Hematopoietic multipotent progenitor cell treated with erythropoietin and hydrocortisone succinate and interleukin-3 and kit ligand, for 4 days (in vitro differentiated cells): Measurements from ENCODE around the gene S100P.
A peak's percentile ranks its signal among the peaks of the same experiment; 100 is the strongest.
"Not testable (repeated sequence)": the region's sequence is repeated elsewhere in the genome, so short reads cannot be mapped to it uniquely, and the experiment has no call there.

ENCODE experiments used
- DNase-seq: peaks from one replicate; pipeline ENCODE4 v3.0.0-alpha.2; 2015

S100P gene

GRCh38 chr4:6699903-6700302 is 6.2 kb downstream of the S100P start:
- DNase-seq, result no peak

GRCh38 chr4:6701371-6701770 is 7.7 kb downstream of the S100P start:
- peak; percentile 51 for DNase-seq

DNA sequence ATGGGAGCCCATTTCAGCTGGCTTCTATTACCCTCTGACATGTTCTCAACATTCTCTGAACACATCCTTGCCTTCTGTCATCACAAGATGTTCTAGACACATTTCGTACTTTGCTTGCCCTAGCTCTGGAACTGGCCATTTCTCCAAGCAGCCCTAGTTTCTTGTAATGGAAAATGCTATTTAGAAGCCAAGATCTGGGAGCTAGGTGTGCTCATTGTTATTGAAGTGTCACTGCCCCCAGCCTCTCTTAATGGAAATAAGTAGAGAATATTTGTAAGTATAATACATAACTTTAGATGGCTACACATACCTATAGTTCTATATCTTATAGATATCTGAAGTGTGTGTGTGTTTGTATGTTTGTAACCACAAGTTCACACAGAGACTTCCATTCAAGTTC is 9.1 kb downstream of the S100P start:
- DNase-seq, result no peak

GRCh38 chr4:6703786-6704185 is 10.1 kb downstream of the S100P start:
- no peak for DNase-seq

DNA sequence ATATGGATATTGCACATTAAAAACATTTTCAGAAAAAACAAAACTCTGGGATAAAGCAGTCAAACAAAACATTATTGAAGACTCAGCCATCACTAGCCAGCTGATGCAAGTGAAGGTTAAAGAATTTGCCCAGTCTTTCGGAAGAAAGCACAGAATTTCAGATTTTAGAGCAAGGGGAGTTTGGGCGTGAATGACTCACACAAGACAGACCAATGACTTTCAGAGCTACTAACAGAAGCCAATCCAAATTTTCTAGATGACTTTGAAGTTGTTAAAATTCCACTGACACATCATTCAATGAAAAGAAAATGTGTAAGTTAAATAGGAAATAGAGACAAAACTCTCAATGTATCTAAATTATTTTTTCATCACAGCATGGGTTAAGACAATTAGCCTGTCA is 12.0 kb downstream of the S100P start:
- no peak for DNase-seq

GRCh38 chr4:6706173-6706572 is 12.5 kb downstream of the S100P start:
- DNase-seq, result no peak

- peak; percentile 99 for DNase-seq
Observed at GRCh38 chr4:6709230-6710114, 15.8 kb downstream of the S100P start, which contains the start of gene MRFAP1L1. TSS of gene MRFAP1L1 (minus strand) at chr4:6709865. CDS start at chr4:6709629, 236 bp downstream.

- DNase-seq, result no peak
Observed at GRCh38 chr4:6710282-6710681, 16.6 kb downstream of the S100P start.

- no peak for DNase-seq
Observed at GRCh38 chr4:6710996-6711395, 17.3 kb downstream of the S100P start.

DNA sequence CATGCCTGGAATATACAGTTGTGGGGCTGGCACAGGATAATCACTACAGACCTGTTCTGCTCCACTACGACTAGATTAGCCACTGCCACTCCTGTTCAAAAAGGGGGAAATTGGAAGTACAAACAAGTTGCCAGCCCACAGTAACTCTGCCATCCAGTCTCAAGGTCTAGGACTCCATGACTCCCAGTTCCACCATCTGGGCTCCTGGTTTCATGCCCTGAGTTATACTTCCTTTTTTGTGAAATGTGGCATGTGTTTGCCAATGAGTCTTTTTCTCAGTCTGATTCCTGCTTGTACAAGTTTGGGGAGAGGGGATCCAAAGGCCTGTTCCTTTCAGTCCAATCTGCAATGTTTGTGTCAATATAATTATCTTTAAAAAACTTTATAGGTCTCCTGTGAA is 21.3 kb downstream of the S100P start:
- DNase-seq, result no peak

DNA sequence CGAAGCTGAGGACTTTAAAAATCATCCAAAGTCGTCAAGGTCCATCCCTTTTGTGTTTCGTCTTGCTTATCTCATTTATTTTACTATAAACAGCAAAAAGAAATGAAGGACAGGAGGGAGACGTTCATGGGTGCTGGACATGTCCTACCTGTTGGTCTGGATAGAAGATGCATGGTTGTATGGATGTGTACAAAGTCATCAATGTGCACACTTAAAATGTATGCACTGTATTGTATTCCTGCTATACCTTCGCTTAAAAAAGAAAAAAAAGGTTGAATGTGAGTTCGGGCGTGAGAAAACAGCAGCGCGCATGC is 22.0 kb downstream of the S100P start:
- DNase-seq, result no peak

- DNase-seq, result peak; percentile 96
Observed at GRCh38 chr4:6716018-6716911, 22.6 kb downstream of the S100P start, which contains the start of gene BLOC1S4. TSS of gene BLOC1S4 (plus strand) at chr4:6716174. CDS start at chr4:6716210, 36 bp downstream.

DNA sequence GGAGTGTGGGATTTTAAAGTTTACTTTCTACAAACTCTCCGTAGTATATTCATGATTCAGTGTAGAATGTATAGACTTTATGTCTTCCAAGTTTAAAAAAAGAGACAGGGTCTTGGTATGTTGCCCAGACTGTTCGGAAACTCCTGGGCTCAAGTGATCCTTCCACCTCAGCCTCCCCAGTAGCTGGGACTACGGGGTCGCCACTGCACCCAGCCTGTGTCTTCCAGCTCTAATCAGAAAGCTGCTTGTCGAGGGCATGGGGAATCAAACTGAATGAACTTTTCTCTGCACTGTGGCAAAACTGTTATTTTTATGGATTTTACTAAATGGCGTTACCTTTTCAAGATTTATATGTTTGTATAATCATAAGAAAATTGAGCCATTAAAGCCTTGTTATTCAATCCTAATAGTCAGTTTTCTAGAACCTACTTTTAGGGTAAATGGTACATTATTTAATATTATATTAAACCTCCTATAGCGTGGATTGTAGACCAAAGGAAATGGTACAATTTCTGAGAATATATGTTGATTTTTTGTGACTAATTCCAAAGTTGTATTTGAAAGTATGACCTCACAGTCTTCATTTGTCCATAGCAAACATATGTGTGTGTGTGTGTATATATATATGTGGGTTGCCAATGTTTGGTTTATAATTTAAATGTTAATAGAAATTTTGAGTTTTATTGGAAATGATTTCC is 23.4 kb downstream of the S100P start:
- DNase-seq, result no peak

- no peak for DNase-seq
Observed at GRCh38 chr4:6718932-6719610, 25.4 kb downstream of the S100P start.

DNA sequence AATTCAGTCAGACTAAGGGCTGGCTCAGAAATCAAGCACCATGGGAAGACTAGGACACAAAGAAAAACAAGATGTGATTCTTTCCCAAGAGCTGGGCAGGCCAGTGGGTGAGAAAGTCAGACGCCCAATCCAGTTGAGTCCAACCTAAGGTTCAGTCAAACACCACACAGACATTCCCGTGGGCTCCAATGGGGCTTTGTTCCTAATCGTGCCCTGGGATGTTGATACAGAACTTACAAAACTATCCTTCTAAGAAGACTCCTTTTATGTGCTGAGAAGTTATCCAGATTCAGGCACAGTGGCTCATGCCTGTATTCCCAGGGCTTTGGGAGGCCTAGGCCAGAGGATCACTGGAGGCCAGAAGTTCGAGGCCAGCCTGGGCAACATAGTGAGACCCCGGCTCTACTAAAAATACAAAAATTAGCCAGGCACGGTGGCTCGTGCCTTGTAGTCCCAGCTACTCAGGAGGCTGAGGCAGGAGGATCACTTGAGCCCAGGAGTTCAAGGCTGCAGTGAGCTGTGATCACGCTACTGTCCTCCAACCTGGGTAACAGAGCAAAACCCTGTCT is 26.0 kb downstream of the S100P start:
- no peak for DNase-seq

GRCh38 chr4:6720202-6720699 is 26.6 kb downstream of the S100P start:
- DNase-seq, result peak; percentile 88

- DNase-seq, result no peak
Observed at GRCh38 chr4:6721121-6721520, 27.4 kb downstream of the S100P start.

DNA sequence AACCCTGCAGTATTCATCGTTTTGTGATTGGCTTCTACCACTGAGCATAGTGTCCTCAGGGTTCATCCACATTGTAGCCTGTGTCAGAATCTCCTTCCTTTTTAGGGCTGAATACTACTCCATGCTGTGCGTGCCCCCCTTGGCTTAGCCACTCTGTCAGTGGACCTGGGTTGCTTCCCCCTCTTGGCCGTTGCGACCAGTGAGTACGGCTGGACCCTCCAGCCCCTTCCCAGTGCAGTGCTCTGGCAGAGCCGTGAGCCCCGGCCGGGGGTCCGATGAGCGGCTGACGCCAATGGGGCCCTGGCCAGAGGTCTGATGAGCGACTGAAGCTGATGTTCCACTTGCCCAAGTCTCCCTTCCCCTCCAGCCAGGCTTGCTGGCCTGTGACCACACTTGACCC is 29.2 kb downstream of the S100P start:
- no peak for DNase-seq

DNA sequence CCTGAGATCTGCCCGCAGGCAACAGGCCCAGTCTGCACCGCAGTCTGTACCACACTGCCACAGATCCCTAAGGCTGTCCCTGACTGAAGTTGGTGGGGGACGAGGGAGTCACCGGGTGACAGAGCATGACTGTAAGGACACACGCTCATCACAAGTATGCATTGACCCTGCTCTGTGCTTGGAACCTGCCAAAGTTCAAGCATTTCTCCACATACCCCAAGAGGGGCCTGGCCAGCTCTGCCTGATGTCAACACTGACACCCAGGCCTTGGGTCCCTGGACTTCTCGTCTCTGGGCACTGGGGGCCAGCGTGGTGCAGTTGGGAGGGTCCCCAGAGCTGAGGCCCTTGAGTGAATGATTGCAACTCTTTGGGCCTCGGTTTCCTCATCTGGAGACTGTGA is 30.2 kb downstream of the S100P start:
- no peak for DNase-seq

DNA sequence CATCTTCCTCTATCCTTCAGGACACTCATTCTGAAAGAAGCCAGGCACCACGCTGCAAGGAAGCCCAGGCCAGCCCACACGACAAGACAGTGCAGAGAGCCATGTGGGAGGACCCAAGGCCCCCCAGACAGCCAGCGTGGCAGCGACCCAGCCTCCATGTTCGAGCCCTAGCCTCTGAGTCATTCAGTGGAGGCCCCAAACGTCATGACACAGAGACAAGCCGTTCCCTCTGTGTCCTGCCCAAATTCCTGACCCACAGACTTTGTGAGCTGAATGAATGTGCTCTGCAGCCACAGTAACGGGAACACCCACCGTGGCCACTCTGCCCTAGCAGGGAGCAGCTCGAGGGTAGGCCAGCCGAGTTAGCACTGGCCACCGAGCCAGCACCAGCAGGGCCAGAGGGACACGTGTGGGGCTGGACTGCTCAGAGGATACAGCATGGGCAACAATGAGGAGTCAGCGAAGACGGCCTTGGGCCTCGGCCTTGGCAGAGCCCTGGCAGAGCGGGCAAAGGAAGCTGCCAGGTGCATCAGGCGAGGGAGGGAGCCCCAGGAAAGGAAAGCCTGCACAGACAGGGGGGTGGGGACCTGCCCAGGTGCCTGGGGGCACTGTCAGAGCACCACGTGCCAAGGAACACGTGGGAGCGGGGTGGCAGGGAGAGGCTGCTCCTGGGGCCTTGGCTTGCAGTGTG is 30.9 kb downstream of the S100P start:
- no peak for DNase-seq

DNA sequence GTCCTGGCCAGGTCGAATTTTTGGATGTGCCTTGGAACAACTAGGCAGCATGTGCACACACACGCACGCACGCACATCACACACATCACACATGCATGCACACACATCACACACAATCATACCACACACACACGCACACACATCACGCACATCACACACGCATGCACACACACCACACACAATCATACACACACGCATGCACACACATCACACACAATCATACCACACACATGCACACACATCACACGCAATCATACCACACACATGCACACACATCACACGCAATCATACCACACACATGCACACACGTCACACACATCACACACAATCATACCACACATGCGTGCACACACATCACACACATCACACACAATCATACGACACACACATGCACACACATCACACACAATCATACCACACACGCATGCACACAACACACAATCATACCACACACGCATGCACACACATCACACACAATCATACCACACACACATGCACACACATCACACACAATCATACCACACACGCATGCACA is 31.8 kb downstream of the S100P start:
- not testable (repeated sequence) for DNase-seq
